ENCODE results near the gene C11orf68.
"Not testable (repeated sequence)": the region's sequence is repeated elsewhere in the genome, so short reads cannot be mapped to it uniquely, and the experiment has no call there.

- TF ChIP-seq CTCF, POLR2A (IDR thresholded peaks at IDR 0.05): not testable (repeated sequence)
These were observed 26.7 kb downstream of the C11orf68 start for GRCh38 chr11:65892137-65892540.

Data from thyroid gland (tissue), 4 donors.